Panc1 (cell line): ENCODE results near the gene CLCF1.

Experiments
- CTCF ChIP-seq: fragments of 450-650 bp; IDR thresholded peaks from 2 replicates; pipeline ENCODE4 v1.5.1; 2017; ENCODE audit warnings: mild to moderate bottlenecking
- POLR2AphosphoS5 ChIP-seq: IDR thresholded peaks from 2 replicates; pipeline ENCODE4 v1.6.1; 2012; ENCODE audit warnings: mild to moderate bottlenecking, low read depth, low read length, moderate library complexity
- REST ChIP-seq, 2 experiments: IDR thresholded peaks; 2 replicates each; pipeline ENCODE4 v1.6.1; 2011 to 2012; ENCODE audit warnings: low read depth in 2 of 2, control low read depth in 1 of 2, low read length in 1 of 2, mild to moderate bottlenecking in 1 of 2, moderate library complexity in 1 of 2; ENCODE audit not compliant: insufficient read depth in 1 of 2
- SIN3A ChIP-seq: IDR thresholded peaks from 2 replicates; pipeline ENCODE4 v1.6.1; 2012; ENCODE audit warnings: low read depth, mild to moderate bottlenecking, low read length, moderate library complexity, borderline replicate concordance; ENCODE audit not compliant: insufficient read depth

GRCh38 chr11:67390947-67391303 lies 17.5 kb upstream of the CLCF1 start:
- TF ChIP-seq CTCF (no peak), REST (IDR thresholded peaks at IDR 0.05; ENCODE audit: insufficient read depth in 1 of 2, low read depth in 2 of 2, low read length in 1 of 2) (no peak), POLR2AphosphoS5 (no peak), SIN3A (no peak)
